ENCODE measurements around the gene CUL7. TPM values are rescaled to one million over a fixed set of nuclear protein-coding genes. Genes with fewer than 3 reads are reported as not detected.

CUL7 gene
- total and polyA plus RNA-seq, 10 of the 15 experiments (the other 5 are each of a cell fraction or from before 2014, with no cell fraction given) = 0.66 to 18.4 (median 10.9) TPM

GRCh38 chr6:43036712-43037111, 16.9 kb downstream of the CUL7 start (continued):
- TF ChIP-seq E4F1 (IDR thresholded peaks at IDR 0.05; ENCODE audit: borderline replicate concordance, partially characterized antibody) = no peak
- no peak for TF ChIP-seq RBBP5 (conservative IDR thresholded peaks at IDR 0.05)
- TF ChIP-seq EED (IDR thresholded peaks at IDR 0.05; ENCODE audit: low read depth) = no peak
- no peak for TF ChIP-seq REST (IDR thresholded peaks at IDR 0.05; ENCODE audit: low read depth, low read length)
- TF ChIP-seq EP300 (IDR thresholded peaks at IDR 0.05; ENCODE audit: borderline replicate concordance in 1 of 2, control insufficient read depth in 1 of 2, low read depth in 2 of 2, low read length in 2 of 2) = no peak

Measured in GM12878 (cell line).